SH-SY5Y (cell line): ENCODE results near the gene GJA3.

Source experiments
- GATA2 ChIP-seq: IDR thresholded peaks from 2 replicates; pipeline ENCODE4 v1.6.1; 2011; ENCODE audit warnings: mild to moderate bottlenecking, low read depth, low read length
- GATA3 ChIP-seq: IDR thresholded peaks from 2 replicates; pipeline ENCODE4 v1.6.1; 2011; ENCODE audit warnings: low read depth, mild to moderate bottlenecking, low read length, moderate library complexity

- TF ChIP-seq GATA2, result no peak
- TF ChIP-seq GATA3, result no peak
Measured at GRCh38 chr13:20161951-20162300, 1.1 kb upstream of the GJA3 start.
